Thoracic aorta (tissue), 2 donors: ENCODE data around the gene TTC39A. TPM values are rescaled to one million over a fixed set of nuclear protein-coding genes. Genes with fewer than 3 reads are reported as not detected.

Experiments
- ATAC-seq: fragments of 150-250 bp; one replicate; pipeline ENCODE4 v1.8.0; 2017; ENCODE audit warnings: low read depth; ENCODE audit not compliant: insufficient number of reproducible peaks, low FRiP score
- DNase-seq: peaks from one replicate; pipeline ENCODE4 v3.0.0-alpha.2; 2020; ENCODE audit warnings: low spot score
- H3K27ac ChIP-seq, 2 donors: fragments of 200-600 bp; sonication (generic); 1 replicate in 1 of 2; 2 replicates in 1 of 2; pipeline ENCODE4 v1.5.1; 2016; ENCODE audit warnings: mild to moderate bottlenecking in 2 of 2, moderate library complexity in 2 of 2
- H3K27me3 ChIP-seq: fragments of 200-600 bp; sonication (generic); replicated peaks from 2 replicates; pipeline ENCODE4 v1.6.0; 2016; ENCODE audit warnings: mild to moderate bottlenecking; ENCODE audit not compliant: insufficient read depth
- H3K36me3 ChIP-seq: fragments of 200-600 bp; sonication (generic); one replicate; pipeline ENCODE4 v1.5.1; 2016
- H3K4me1 ChIP-seq, 2 donors: fragments of 200-600 bp; sonication (generic); 1 replicate in 1 of 2; 2 replicates in 1 of 2; pipeline versions ENCODE4 v1.5.1 to v1.6.0; 2016; ENCODE audit warnings: low read depth in 2 of 2, mild to moderate bottlenecking in 1 of 2; ENCODE audit not compliant: control insufficient read depth in 1 of 2
- H3K4me3 ChIP-seq: fragments of 200-600 bp; sonication (generic); 2 replicates; pipeline ENCODE4 v1.5.1; 2016; ENCODE audit warnings: mild to moderate bottlenecking
- H3K9me3 ChIP-seq: fragments of 200-600 bp; sonication (generic); 2 replicates; pipeline ENCODE4 v1.5.1; 2016
- total RNA-seq, 2 donors: library from RNA; depleted of rRNA; stranded (reverse); fragments of >200 nt; gene quantifications; one replicate each; pipeline versions ENCODE4 v1.1.0 to v1.2.3, GENCODE V29; 2016
- TF ChIP-seq, protein P1 (sequence below): fragments of 200-600 bp; sonication (generic); IDR thresholded peaks from one replicate; pipeline ENCODE4 v1.5.1; 2019; ENCODE audit warnings: antibody characterized with exemption

TTC39A gene
- total RNA-seq, 2 donors from 2014 or later = 1.2 to 4.0 TPM

DNA sequence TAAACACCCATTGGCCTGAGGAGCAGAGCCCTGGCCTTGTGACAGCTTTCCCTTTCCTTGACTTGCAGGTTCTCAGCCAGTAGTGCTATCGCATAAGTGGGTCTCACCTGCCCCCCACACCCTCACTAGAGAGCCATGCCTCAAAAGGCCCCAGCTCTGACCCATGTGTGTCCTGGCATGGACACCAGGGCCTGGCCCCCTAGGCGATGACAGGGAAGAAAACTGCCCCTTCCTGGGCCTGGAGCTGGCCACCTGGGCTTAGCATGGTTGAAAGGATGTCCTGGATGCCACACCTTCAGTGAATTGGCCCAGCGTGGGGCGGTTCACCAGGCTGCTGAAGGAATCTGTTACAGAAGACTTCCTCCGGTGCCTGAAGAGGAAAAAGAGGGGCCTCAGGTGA lies 18.5 kb downstream of the TTC39A start:
- no peak for ATAC-seq
- DNase-seq = no peak
- TF ChIP-seq, protein P1, sequence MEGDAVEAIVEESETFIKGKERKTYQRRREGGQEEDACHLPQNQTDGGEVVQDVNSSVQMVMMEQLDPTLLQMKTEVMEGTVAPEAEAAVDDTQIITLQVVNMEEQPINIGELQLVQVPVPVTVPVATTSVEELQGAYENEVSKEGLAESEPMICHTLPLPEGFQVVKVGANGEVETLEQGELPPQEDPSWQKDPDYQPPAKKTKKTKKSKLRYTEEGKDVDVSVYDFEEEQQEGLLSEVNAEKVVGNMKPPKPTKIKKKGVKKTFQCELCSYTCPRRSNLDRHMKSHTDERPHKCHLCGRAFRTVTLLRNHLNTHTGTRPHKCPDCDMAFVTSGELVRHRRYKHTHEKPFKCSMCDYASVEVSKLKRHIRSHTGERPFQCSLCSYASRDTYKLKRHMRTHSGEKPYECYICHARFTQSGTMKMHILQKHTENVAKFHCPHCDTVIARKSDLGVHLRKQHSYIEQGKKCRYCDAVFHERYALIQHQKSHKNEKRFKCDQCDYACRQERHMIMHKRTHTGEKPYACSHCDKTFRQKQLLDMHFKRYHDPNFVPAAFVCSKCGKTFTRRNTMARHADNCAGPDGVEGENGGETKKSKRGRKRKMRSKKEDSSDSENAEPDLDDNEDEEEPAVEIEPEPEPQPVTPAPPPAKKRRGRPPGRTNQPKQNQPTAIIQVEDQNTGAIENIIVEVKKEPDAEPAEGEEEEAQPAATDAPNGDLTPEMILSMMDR = no peak

DNA sequence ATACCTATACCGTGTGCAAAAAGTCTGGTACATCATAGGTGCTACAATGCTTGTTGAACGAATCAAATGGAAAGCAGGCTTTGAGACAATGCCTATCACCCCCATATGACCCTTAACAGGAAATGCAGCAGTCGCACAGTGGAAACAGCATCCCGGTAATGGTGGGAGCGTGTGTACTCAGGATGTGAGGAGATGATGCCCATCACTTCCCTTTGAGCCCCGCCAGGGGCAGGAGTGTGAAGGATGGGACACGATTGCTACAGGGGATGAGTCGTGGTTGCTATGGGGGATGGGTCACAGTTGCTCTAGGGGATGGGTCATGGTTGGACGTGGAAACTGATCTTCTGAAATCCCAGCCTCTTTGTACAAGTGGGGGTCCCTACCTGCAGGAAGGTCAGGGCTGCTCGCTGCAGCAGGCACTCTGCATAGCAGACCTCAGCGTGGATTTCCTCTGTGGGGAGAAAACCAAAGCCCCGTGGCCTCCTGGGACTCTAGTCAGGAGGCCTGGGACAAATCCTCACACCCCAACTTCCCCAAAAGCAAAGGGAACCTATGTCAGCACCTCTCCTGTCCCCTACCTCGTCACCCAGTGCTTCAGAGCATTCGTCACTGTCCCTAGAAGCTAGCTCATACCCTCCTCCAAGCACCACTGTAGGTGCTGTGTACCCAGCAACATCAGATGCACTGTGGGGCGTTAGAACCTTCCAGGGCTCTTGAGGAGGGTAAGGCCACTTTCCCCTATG lies 19.3 kb downstream of the TTC39A start:
- Histone ChIP-seq H3K27me3 (no peaks in the 10 kb centered on the region), H3K4me1 (peaks cover 6 to 14% of the 10 kb centered on the region in 2 donors), H3K4me3 (no peak overlapping the region), H3K9me3 (no peaks in the 10 kb centered on the region), H3K27ac (no peak overlapping the region), H3K36me3 (no peaks in the 10 kb centered on the region)
- ATAC-seq (no peak), DNase-seq (no peak)
- TF ChIP-seq, protein P1 = no peak

More for the DNA sequence above, 18.5 kb downstream of the TTC39A start:
- H3K9me3 ChIP-seq = no peaks in the 10 kb centered on the region
- peaks cover 6 to 14% of the 10 kb centered on the region in 2 donors for H3K4me1 ChIP-seq
- H3K36me3 ChIP-seq = no peaks in the 10 kb centered on the region
- H3K27me3 ChIP-seq = no peaks in the 10 kb centered on the region
- no peak overlapping the region for H3K4me3 ChIP-seq
- H3K27ac ChIP-seq = no peak overlapping the region

- Histone ChIP-seq H3K27me3 (no peaks in the 10 kb centered on the region), H3K36me3 (no peaks in the 10 kb centered on the region), H3K4me1 (peaks cover 6 to 7% of the 10 kb centered on the region in 2 donors), H3K4me3 (no peak overlapping the region), H3K9me3 (no peaks in the 10 kb centered on the region), H3K27ac (no peak overlapping the region)
- TF ChIP-seq, protein P1 = no peak
- ATAC-seq = no peak
- no peak for DNase-seq
These were observed 21.1 kb downstream of the TTC39A start for GRCh38 chr1:51309291-51309690.

DNA sequence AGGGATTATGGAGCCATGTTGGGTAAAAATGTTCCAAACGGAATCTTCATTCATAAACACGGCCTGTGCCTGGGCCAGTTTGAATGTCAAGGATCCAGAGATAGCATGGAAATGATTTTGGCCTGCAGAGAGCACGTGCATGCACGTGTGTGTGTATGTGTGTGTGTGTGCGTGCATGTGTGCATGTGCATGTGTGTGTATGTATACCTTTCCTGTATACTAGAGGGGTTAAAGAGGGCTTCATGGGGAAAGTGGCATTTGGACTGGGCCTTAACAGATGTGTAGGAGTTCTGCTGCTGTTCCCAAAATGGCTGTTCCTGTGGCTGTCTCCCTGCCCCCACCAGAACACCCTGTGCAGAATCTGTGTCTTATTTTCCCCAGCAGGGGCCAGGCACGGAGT lies 21.7 kb downstream of the TTC39A start:
- Histone ChIP-seq H3K36me3 (no peaks in the 10 kb centered on the region), H3K27me3 (no peaks in the 10 kb centered on the region), H3K4me1 (peaks cover under 1 to 5% of the 10 kb centered on the region in 2 donors), H3K9me3 (no peaks in the 10 kb centered on the region), H3K4me3 (no peak overlapping the region), H3K27ac (no peak overlapping the region)
- DNase-seq = no peak
- no peak for ATAC-seq
- TF ChIP-seq, protein P1 = no peak

DNA sequence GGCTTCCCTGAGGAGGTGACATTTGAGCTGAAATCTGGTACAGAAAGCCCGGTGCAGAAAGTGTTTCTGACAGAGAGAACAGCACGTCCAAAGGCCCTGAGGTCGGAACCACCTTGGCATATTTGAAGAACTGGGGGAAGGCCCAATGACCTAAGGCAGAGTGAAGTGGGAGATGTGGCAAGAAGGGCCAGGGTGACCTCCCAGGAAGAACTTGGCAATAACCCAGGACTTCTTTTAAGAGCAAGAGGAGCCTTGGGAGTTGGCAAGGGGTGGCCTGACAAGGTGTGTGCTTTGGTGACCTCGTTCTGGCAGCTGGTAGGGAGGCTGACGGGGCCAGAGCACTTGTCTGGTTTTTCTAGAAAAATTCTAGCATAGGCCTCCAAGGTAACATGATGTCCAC lies 23.4 kb downstream of the TTC39A start:
- no peak overlapping the region for H3K4me3 ChIP-seq
- TF ChIP-seq, protein P1 = no peak
- no peak overlapping the region for H3K27ac ChIP-seq
- H3K4me1 ChIP-seq = peaks cover 0 to 8% of the 10 kb centered on the region in 2 donors
- H3K9me3 ChIP-seq = no peaks in the 10 kb centered on the region
- no peaks in the 10 kb centered on the region for H3K36me3 ChIP-seq
- no peak for DNase-seq
- no peaks in the 10 kb centered on the region for H3K27me3 ChIP-seq
- ATAC-seq = no peak
